Stimulated activated CD4-positive, alpha-beta T cell treated with anti-CD3 and anti-CD28 coated beads, Interleukin-1b, Interleukin-23, amount 100 ng/mL, for 48 hours (primary cell): ENCODE data around the gene CIBAR2.

Experiments
- DNase-seq: peaks from one replicate; pipeline ENCODE4 v3.0.0-alpha.2; 2020

The CIBAR2 gene

DNA sequence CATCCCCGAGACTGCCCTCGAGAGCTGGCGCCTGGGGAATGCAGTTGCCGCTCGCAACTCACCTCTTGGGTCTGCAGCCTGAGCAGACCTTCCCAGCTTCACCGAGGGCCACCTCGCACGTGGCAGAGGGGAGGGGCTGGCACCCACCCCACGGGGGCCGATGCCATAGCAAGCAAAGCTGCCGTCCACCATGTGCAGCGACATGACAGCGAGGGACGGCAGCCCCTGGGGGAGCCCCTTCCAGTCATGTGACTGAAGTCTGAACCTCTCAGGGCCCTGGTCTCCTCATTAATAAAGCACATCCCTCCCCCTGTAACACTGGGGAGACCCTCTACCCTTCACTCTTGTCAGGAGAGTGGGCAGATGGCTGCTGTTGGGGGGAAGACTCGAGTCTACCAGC lies 30.5 kb downstream of the CIBAR2 start:
- DNase-seq, result no peak

DNA sequence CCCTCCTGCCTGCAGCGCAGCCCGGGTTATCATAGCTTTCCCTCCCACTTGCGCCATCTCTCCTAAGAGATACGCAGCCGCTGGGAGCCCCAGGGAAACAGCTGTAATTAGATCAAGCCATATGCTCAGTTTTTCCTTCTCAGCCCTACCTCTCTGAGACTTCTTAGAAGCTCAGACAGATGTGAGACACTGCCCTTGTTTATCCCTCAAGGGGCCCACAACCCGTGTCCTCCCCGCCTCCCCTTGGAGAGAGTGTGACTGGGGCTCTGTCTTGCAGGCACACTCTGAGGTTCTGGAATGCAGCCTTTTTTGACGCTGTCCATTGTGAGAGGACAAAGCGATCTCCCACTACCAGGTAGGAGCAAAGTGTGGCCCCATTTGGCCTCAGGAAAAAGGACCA lies 31.2 kb downstream of the CIBAR2 start:
- DNase-seq, result no peak

DNA sequence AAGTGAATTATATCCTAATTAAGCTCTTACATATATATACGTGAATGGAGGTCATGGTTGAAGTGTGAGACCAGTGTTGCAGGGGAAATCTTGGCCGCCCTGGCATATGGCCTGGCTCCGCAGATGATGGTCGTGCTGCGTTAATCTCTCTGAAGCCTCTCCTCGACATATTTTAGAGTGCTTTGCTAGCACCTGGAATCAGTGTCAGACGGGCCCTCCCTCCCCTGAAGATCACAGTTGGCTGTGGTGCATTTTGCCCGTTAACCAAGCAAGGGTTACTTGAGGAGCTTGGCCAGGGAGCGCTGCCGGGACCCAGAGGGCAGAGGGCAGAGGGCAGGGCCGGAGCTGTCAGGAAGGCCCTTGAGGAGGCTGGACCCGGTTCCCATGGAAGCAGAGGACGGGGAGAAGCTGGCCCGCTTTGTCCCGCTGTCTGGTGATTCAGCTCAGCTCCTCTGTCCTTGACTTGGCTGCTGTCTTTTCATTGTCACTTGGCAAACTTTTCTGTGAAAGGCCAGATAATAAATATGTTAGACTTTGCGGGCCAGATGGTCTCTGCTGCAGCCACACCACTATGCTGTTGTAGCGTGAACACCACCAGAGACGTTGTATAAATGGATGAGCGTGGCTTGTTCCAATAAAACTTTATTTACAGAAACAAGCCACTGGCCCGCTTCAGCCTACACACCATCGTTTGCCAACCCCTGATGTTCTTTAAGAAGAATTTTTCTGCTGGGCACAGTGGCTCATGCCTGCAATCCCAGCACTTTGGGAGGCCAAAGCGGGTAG lies 32.3 kb downstream of the CIBAR2 start:
- no peak for DNase-seq

DNA sequence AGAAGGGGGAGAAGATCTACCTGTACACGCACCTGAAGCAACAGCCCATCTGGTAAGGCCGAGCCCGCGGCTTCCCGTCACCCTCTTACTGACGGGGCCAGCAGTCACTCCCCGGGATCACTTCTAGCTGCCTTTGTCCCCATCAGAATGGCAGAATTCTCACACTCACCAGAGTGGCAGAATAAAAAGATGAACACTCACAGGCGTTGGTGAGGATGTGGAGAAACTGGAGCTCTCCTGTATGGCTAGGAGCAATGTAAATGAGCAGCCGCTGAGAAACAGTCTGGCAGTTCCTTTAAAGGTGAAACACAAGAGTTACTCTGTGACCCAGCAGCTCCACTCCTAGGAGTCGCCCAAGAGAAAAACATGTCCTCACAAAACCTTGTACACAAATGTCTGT lies 33.3 kb downstream of the CIBAR2 start:
- DNase-seq, result no peak

DNA sequence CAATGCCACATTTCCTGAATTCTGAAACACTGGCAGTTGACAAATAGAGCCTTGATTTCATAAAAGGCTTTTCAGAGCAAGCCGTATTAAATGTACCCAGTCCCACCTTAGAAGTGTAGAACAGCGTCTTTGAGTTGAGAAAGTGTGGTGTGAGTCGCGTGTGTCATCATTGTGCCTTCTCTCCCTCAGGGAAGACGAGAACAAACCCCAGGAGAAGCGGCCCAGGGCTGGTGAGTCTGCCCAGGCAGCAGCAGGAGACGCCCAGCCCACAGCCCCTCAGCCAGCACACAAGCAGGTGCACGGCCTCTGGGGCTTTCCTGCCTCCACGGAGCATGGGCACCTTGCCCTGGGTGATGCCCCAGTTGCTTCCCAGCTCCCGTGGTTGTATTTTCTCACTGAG lies 34.0 kb downstream of the CIBAR2 start:
- DNase-seq, result no peak

DNA sequence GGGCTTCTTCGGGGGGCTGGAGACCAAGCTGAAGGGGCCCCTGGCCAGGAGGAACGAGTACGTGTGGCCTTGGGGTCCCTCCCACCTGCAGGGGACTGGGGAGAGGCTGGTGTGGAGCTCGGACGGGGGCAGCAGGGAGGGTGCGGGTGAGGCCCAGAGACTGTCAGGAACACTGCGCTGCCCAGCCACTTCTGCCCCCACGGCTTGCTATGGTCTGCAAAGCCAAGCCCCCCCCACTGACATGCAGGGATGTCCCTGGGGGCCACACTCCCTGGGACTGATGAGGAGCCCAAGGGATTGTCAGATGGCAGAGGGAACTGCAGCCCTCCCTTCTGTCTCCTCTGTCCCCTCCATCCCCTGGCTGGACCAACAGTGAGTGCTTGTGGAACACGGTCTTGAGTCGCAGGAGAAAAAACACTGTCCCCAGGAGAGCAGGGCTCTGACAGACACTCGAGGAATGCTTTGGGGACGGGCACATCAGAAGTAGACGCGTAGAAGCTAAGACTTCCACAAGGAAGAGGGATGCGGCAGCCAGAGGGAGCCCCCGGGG lies 34.6 kb downstream of the CIBAR2 start:
- DNase-seq, result no peak

DNA sequence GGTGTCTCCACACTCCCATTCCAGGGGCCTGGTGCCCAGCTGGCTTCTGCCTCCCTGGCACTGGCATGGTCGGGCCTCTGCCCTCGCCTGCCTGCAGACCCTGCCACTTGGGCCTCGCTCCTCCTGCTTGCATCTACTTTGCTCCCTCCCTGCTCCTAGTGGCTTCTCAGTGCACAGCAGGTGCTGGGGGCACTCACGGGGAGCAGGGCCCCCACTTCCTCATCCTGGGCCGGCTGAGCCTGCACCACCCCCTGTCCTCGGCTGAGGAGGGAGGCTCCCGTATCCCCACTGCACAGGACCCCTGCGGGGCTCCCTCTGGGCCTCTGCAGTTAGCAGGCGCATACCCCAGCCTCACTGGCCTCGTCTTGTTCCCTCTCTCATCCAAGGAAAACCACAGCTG lies 35.2 kb downstream of the CIBAR2 start:
- no peak for DNase-seq

DNA sequence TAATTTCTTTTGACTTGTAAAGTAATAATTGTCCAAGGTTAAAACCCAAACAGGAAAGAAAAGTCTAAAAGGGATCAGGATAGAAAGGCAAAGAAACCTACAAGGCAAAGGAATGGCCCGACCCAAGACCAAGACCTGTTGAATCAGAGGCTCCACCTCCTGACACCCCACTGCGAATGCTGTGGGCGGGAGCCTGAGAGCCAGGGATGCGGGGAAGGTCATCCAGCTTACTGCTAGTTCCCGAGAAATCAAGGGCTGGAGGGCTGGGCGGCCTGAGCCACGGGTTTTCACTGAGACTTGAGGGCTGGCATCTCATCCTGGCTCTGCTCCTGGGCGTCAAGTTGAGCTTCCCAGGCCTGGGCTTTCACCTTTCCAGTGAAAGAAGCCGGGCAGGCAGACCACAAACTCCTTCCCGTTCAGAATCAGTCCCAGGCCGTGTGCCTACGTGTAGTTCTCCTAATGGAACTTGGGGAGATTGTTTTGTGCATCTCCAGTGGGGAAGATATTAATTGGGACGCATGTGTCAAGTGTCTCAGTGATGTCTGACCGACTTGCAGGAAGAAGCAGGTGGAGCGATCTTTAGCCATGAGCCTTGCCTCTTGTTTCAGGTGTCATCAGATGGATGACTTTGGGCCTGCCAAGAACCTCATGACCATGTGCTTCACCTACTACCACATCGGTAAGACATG lies 36.9 kb downstream of the CIBAR2 start:
- no peak for DNase-seq

DNA sequence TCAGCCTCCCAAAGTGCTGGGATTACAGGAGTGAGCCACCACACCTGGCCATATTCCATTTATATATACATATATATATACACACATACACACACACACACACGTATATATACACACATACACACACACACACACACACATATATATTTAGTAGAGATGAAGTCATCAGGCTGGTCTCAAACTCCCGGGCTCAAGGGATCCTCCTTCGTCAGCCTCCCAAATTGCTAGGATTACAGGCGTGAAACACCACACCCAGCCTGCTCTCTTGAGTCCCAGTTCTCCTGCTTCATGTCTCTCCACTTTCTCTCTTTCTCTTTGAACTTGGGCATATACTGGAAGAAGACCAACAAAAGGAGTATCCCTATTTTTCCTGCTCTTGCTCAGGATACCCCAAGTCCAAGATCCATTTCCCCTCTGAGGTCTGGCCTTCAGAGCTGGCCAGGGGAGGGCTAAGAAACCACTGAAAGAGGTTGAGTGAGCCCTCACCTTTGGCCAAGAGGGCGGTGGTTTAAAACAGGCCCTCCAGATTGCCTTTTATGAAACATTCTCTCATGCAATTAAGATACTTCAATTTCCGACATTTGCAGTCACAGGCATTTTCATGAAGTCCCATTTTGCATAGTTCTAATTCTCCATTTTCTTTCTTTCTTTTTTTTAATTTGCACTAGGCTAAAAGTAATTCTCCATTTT lies 37.9 kb downstream of the CIBAR2 start:
- no peak for DNase-seq

DNA sequence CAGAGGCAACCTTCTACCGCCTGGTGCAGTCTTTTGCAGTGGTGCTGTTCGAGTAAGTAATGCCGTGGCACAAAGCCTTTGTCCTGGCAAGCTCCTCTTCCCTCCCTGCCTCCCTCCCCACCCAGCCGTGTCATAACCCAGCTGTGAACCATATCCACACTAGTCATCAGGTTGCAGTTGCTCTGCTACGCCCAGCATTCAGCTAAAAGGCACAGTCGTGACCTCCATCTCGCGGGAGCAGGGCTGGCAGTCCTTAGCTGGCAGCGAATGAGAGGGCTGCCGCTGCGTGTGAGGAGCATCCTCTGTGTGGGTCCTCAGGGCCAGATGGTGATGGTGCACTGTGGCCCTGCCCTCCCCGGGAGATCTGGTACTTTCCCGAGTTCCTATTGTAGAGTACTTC lies 39.3 kb downstream of the CIBAR2 start:
- no peak for DNase-seq

DNA sequence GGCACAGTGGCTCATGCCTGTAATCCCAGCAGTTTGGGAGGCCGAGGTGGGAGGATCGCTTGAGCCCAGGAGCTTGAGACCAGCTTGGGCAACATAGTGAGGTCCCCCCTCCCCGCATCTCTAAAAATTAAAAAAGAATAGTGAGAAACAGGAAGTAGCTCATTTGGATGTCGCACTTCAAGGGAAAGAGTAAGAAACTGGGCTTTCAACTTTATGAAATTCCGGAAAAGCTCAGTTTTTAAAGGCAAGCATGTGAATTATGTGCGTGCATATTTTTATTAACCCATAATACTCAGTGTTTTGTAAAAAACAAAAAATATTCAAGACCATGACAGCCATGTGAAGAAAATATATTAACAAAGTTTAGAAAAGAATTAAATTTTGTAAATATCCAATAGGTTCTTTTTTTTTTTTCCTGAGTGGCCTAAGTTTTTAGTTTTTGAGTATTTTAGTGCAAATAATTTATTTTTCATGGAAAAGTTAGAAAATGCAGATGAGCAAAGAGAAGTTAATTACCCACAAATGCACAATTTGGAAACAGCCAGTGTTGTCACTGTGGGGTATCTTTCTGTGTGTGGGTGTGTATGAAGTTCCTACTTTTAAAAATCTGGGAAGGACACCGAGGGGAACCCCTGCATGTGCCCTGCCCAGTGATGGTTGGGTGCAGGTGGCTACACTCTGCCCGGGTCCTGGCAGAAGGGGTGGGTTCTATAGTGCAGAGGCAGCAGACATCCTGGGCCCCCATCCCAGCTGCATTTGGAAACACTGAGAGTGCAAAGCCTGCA lies 40.0 kb downstream of the CIBAR2 start:
- DNase-seq, result no peak

DNA sequence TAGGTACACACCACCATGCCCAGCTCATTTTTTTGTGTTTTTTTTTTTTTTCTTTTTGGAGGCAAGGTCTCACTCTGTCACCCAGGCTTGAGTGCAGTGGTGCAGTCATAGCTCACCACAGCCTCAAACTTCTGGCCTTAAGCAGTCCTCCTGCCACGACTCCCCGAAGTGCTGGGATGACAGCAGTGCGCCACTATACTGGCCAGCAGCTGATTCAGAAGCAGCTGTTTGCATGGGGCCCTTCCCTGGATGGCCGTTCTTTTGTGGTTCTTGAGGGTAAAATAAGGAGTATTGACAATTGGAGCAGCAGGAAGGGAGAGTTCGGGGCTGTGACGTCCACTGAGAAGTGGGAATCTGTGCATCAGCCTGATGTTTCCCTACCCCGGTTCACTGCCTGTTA lies 43.1 kb downstream of the CIBAR2 start:
- no peak for DNase-seq

DNA sequence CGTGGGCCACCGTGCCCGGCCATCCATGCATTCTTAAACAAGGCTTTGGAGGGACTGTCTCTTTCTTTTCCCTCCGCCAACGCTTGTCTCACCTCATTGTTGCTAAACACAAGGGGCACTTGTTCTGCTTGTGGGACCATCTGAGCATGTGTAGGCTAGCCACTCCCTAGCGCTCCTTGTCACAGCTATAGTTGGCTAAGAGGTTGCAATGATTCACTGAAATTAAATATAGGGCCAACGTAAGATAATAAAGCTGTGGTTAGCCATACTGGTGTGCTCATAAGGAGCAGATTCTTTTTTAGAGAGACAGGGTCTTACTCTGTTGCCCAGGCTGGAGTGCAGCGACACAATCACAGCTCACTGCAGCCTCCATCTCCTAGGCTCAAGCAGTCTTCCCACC lies 43.5 kb downstream of the CIBAR2 start:
- DNase-seq, result no peak

DNA sequence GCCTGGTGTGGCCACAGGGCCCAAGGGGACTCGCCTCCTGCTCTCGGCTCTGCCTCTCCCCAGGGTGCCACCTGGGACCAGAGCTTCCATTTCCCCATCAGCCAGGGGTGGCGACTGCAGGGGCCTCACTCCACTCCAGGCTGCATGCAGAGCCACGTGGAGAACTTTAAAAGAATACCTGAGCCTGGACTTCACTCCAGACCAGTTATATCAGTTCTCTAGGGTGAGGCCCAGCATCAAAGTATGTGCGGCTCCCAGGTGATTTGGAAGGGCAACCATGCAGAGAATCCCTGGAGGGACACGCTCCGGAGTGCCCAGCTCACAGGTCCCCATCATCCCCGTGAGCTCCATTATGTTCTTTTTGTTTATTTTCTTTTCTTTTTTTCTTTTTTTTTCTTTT lies 44.8 kb downstream of the CIBAR2 start:
- no peak for DNase-seq

DNA sequence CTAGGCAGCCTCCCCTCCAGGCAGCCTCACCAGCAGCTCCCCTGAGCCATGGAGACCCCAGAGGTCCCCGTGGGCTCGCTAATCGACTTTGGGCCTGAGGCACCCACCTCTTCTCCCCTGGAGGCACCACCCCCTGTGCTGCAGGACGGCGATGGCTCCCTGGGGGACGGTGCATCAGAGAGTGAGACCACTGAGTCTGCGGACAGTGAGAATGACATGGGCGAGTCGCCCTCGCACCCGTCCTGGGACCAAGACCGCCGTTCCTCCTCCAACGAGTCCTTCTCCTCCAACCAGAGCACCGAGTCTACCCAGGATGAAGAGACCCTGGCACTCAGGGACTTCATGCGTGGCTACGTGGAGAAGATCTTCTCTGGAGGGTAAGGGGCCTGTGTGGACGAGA lies 45.2 kb downstream of the CIBAR2 start:
- DNase-seq, result no peak

DNA sequence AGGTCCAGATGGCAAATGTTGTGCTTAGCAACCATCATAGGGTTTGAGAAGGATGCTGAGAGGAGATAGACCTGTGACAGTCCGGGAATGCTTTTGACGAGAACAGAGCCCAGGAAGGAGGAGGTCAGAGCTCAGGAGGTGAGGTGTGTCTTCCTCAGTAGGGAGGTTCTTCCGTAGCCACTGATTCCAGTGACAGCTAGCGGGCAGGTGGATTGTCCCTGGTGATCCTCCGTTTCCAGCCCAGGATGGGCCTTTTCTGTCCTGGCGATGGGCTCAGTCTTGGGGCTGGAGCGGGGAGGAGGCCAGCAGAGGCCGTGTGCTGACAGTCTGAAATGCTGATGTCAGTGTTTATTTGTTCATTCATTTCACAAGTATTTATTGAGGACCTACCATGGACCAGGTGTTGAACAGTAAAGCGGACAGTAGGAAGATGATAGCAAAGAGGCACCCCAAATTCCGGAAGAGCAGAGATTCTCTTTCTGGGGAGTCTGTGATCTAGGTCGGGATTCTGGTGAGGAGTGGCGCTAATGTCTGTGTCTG lies 45.9 kb downstream of the CIBAR2 start:
- DNase-seq, result no peak

DNA sequence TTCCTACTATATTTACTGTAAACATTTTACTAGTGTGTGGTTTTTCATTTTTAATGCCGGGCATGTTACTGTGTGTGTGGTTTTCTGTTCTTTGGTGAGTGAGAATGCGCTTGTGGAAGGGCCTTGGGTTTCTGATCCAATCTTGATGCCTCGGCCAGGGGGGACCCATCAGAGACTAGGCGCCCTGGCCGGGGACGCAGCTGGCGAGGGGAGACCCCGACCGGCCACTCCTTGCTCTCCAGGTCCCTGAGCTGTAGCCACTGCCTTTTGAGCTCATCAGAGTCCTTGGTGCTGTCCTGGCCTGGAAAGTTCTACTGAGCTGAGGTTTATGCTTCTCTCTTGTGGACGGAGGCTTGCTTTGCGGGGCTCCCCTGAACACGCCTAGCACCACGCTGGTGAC lies 47.2 kb downstream of the CIBAR2 start:
- DNase-seq, result no peak

DNA sequence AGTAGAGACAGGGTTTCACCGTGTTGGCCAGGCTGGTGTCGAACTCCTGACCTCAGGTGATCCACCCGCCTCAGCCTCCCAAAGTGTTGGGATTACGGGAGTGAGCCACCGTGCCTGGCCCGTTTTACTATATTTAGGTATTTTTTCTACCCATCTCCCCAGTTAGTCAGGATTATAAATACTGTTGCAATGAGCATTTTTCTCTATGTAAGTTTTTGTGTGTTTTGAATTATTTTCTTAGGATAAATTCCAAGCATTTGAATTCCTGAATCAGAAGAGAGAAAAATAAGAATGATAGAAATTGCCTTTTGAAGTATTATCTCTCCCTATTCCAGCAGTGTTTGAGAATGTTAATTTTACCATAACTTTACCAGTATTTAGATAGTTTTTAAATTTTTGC lies 48.1 kb downstream of the CIBAR2 start:
- DNase-seq, result no peak

DNA sequence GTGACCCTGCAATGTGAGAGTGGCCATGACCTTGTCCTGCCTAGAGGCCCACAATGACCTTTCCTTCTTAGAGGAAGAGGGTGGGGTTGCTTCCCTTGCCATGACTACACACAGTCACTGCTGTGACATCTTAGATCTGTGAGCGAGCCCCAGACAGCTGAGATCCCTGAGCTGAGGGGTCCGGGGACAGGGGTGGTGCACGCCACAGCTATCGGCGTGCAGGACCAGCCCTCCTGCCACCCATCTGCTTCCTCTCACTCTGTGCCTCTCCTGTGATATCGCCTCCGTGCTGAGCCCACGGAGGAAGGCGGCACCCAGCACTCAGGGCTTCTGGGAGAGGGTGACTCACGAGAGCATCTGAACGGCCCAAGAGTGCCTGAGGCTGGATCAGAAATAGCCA lies 49.4 kb downstream of the CIBAR2 start:
- no peak for DNase-seq

DNA sequence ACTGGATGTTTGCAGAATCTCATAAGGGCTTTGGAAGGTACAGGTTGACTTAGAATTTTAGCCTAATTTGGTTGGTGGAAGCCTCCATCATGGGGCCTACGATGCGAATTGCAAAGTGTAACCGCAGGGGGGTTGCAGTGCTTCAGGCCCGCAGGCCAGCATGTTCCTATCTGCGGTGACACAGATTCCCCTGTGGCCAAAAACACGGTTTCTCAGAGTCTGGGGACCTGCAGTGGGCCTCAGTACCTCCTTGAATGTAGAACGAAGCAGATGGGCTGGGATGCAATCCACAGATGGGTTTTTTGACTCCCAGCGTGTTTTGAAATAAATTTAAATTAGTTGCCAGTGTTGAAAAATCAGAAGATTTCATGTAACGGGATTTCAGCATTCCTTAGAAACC lies 49.9 kb downstream of the CIBAR2 start:
- DNase-seq, result no peak

DNA sequence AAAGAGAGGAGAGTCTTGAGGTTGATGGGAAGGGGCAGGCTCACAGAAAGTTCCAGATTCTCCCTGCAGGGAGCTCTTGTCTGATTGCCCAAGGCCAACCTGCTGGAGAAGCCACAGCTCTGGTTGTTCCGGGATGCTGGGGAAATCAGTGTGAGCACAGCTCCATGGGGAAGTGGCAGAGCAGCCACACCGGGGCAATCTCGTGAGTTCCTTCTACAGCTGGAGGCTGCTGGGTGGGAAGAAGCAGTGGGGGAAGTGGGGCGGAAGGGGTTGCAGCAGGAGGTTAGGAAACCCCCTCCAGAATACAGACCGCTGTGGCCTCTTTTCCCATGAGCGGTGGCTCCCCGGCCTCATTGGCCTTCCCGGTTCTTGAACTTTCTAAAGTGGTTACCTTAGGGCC lies 50.7 kb downstream of the CIBAR2 start:
- no peak for DNase-seq

DNA sequence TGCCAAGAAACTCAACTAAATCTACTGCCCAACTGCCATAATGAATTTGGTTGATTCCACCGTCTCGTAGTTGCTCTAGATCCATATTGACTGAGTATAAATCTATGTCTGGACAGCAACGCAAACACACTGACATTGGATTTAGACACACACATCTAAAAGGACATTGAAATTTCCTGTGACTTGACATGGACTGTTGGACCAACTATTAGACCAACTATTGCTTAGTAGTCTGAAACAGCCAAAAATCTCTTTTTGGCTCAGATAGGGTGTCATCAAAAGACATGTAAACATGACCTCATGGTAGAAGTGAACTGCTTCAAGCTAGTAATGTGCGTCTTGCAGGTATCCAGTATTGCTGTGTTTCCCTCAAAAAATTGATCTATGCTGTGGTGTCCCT lies 53.4 kb downstream of the CIBAR2 start:
- no peak for DNase-seq

DNA sequence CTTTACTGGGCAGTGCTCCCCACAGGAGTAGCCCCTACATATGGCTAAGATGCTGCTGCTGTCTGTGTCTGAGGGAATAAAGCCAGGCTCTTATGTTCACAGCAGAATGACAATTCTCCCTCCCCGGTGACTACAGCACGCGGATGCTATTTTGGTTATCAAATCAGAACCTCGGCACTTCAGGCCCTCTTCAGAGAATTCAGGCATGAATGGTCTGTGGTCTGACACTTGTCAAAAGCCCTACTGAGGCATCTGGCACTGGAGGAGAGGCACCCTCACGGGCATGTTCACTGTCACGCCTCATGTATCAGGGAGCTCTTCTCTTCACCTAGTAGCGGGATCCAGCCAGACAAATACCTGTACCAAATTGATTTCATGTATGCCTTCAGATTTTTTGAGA lies 54.3 kb downstream of the CIBAR2 start:
- DNase-seq, result no peak
